Transverse colon (tissue), 4 donors: ENCODE results near the gene SOWAHA. TPM values are rescaled to one million over a fixed set of nuclear protein-coding genes. Genes with fewer than 3 reads are reported as not detected.
A peak's percentile ranks its signal among the peaks of the same experiment; 100 is the strongest.

Experiments
- DNase-seq: peaks from one replicate; pipeline ENCODE4 v3.0.0-alpha.2; 2019
- H3K27ac ChIP-seq, 4 donors: fragments of 200-600 bp; sonication (generic); 2 replicates each; pipeline ENCODE4 v1.5.1; 2016 to 2018; ENCODE audit warnings: inconsistent platforms in 4 of 4
- H3K27me3 ChIP-seq: fragments of 200-600 bp; sonication (generic); 2 replicates; pipeline ENCODE4 v1.5.1; 2017; ENCODE audit warnings: inconsistent platforms
- H3K36me3 ChIP-seq, 4 donors: fragments of 200-600 bp; sonication (generic); 2 replicates each; pipeline ENCODE4 v1.5.1; 2017 to 2019; ENCODE audit warnings: inconsistent platforms in 4 of 4
- H3K4me1 ChIP-seq, 4 donors: fragments of 200-600 bp; sonication (generic); 2 replicates each; pipeline ENCODE4 v1.5.1; 2017 to 2020; ENCODE audit warnings: inconsistent platforms in 4 of 4
- H3K4me3 ChIP-seq, 4 donors: fragments of 200-600 bp; sonication (generic); 1 replicate in 1 of 4; 2 replicates in 3 of 4; pipeline versions ENCODE4 v1.5.1 to v1.6.1; 2017 to 2019; ENCODE audit warnings: inconsistent platforms in 4 of 4
- H3K9me3 ChIP-seq, 2 donors: fragments of 200-600 bp; sonication (generic); 2 replicates each; pipeline ENCODE4 v1.5.1; 2017 to 2019; ENCODE audit warnings: inconsistent platforms in 2 of 2
- CTCF ChIP-seq, 5 experiments: fragments of 200-600 bp in 3 of 5; fragments of 450-650 bp in 2 of 5; sonication (generic) in 3 of 5; IDR thresholded peaks; 1 replicate in 2 of 5; 2 replicates in 3 of 5; pipeline ENCODE4 v1.5.1; 2016 to 2017; ENCODE audit warnings: antibody characterized with exemption in 5 of 5, inconsistent platforms in 3 of 5, mild to moderate bottlenecking in 2 of 5, moderate library complexity in 1 of 5
- EP300 ChIP-seq: sonication (generic); formaldehyde crosslinking; IDR thresholded peaks from one replicate; pipeline ENCODE4 v1.6.1; 2017; ENCODE audit warnings: antibody characterized with exemption, low read depth
- POLR2A ChIP-seq: fragments of 450-650 bp; IDR thresholded peaks from one replicate; pipeline ENCODE4 v1.6.1; 2016; ENCODE audit warnings: antibody characterized with exemption, mild to moderate bottlenecking, moderate library complexity
- POLR2AphosphoS5 ChIP-seq, 3 donors: sonication (generic); formaldehyde crosslinking; IDR thresholded peaks; one replicate each; pipeline ENCODE4 v1.6.1; 2016; ENCODE audit warnings: antibody characterized with exemption in 3 of 3
- WGBS, 2 donors: methylation state at CpG; one replicate each; pipeline ENCODE4 v1.1.5; 2018; ENCODE audit warnings: low coverage in 1 of 2; 5-methylcytosine and 5-hydroxymethylcytosine counted together
- in situ Hi-C, 4 donors: fragments of 200-750 bp; cut with MboI; loops; one replicate each; pipeline versions ENCODE4 v1.15.0 to v1.15.1; 2017; ENCODE audit warnings: low sequenced_read_pairs in 3 of 4, low pct_ligation_motif_present in 1 of 4, low pct_unique_long_range_greater_than_20kb in 1 of 4
- intact Hi-C: fragments of 100-400 bp; cut with DNase I; formaldehyde crosslinking; loops from one replicate; pipeline ENCODE4 v1.15.1; 2023; ENCODE audit warnings: low total_unique reads
- total RNA-seq, 4 donors: library from RNA; depleted of rRNA; stranded (reverse); fragments of >200 nt; gene quantifications; one replicate each; pipeline ENCODE4 v1.1.0, GENCODE V29; 2016

The SOWAHA gene
- total RNA-seq, 4 donors from 2014 or later, result 35.2 to 93.5 (median 76.0) TPM

DNA sequence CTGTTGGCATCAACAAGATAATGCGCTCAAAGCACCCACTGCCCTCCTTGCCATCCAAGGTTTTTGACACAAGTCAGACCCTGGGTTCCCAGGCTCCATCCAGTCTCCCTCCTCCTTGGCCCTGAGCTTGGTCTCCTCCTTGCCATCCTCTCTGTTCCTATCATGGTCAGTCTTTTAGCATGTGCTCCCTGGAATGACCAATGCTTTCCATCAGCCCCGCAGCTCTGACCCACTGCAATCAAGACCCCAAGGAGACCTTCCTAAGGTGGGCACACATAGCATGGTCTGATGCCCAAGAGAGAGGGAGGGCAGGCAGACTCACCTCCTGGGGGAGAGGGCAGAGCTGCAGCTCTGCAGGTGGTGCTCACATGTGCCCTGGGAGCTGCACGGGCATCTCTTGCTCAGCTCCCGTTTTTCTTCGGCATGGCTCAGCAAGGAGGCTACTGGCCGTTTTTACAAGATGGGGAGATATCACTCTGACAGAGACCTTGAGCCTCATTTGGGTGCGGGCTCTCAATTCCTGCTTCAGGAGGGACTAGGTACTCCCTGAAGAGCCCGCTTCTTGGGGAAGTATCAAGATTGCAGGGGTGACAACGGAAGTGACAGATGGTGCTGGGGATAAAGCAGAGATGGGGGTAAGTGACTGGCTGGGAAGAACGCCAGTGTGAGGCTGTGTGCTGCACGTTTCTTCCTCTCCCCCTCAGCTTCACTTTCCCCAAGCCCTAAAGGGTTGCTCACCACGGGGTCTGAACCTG, 39.3 kb upstream of the SOWAHA start:
- 83% methylated on average over 12 of the region's 12 CpGs; no CpG with 5 or more reads in 1 of the 2 donors for WGBS, 2 donors
- no peaks in the 10 kb centered on the region for H3K9me3 ChIP-seq
- TF ChIP-seq POLR2AphosphoS5 (IDR thresholded peaks at IDR 0.05) (no peak), POLR2A (no peak), EP300 (no peak), CTCF (IDR thresholded peaks at IDR 0.05) (no peak)
- DNase-seq, result no peak
- in situ Hi-C loops, result no loop called here
- H3K27me3 ChIP-seq, result no peaks in the 10 kb centered on the region
- no peak overlapping the region for H3K27ac ChIP-seq
- intact Hi-C loops, result no loop called here
- no peaks in the 10 kb centered on the region for H3K36me3 ChIP-seq
- H3K4me1 ChIP-seq, result peaks cover 7 to 33% (median 24%) of the 10 kb centered on the region in 4 donors
- no peak overlapping the region for H3K4me3 ChIP-seq

DNA sequence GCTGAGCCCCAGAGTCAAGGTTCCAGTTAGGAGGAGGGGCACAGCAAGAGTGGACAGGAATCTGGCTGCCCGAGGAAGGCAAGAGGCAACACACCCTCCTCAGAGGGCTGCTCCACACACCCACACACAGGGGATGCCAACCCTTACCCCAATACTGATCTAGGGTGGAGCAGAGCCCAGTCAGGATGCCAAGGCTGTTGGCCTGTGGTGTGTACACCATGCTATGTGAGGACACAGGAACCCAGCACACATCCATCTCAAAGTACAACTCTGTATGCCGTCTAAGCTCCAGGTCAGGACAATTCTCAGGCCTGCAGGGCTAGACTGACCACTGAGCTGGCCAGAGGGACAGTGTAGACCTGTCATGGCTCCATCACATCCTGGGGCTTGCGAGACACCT, 38.7 kb upstream of the SOWAHA start:
- 63% methylated on average over 3 of the region's 3 CpGs; no CpG with 5 or more reads in 1 of the 2 donors for WGBS, 2 donors
- DNase-seq, result no peak
- H3K27me3 ChIP-seq, result no peaks in the 10 kb centered on the region
- H3K4me3 ChIP-seq, result no peak overlapping the region
- no peaks in the 10 kb centered on the region for H3K9me3 ChIP-seq
- H3K36me3 ChIP-seq, result no peaks in the 10 kb centered on the region
- no peak overlapping the region for H3K27ac ChIP-seq
- TF ChIP-seq POLR2AphosphoS5 (IDR thresholded peaks at IDR 0.05), result no peak
- no peak for TF ChIP-seq POLR2A
- no peak for TF ChIP-seq EP300
- no peak for TF ChIP-seq CTCF (IDR thresholded peaks at IDR 0.05)
- in situ Hi-C loops, result no loop called here
- peaks cover 7 to 33% (median 24%) of the 10 kb centered on the region in 4 donors for H3K4me1 ChIP-seq
- intact Hi-C loops, result no loop called here

DNA sequence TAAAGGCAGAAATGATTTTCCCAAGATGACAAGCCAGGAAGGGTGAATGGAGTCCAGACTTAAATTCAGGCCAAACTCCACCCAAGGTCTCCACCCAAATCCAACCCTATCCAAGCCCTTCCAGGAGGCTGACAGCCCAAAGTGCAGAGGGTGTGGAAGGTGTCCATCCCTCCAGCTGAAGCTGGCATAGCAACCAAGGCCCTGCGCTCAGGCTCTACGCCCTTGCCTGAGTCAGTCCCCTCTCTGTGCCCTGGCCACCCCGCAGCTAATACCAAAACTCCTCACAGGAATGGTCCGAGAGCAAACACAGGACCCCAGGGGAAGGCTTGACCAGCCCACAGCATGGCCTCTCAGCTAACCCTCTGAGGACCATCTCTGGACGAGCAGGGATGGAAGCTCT, 38.2 kb upstream of the SOWAHA start:
- intact Hi-C loops, result no loop called here
- Histone ChIP-seq H3K9me3 (no peaks in the 10 kb centered on the region), H3K27me3 (no peaks in the 10 kb centered on the region), H3K4me1 (peaks cover 7 to 33% (median 24%) of the 10 kb centered on the region in 4 donors), H3K27ac (peak overlapping the region in 2 of 4 donors; percentile 83 to 84), H3K36me3 (no peaks in the 10 kb centered on the region), H3K4me3 (no peak overlapping the region)
- DNase-seq, result no peak
- 80 to 92% methylated on average over 1 to 5 of the region's 5 CpGs for WGBS, 2 donors
- in situ Hi-C loops, result loop anchor here in 1 of 4 donors (25.0 kb wide), 1 partner anchor 388 kb away; no protein-coding TSS in a partner anchor
- TF ChIP-seq EP300 (no peak), CTCF (IDR thresholded peaks at IDR 0.05) (no peak), POLR2AphosphoS5 (IDR thresholded peaks at IDR 0.05) (no peak), POLR2A (no peak)

GRCh38 chr5:132775476-132775961, 37.6 kb upstream of the SOWAHA start:
- H3K4me1 ChIP-seq, result peaks cover 7 to 33% (median 24%) of the 10 kb centered on the region in 4 donors

More at GRCh38 chr5:132775476-132775961, 37.6 kb upstream of the SOWAHA start:
- in situ Hi-C loops, result loop anchor here in 1 of 4 donors (25.0 kb wide), 1 partner anchor 388 kb away; no protein-coding TSS in a partner anchor
- WGBS, 2 donors, result 43 to 67% methylated on average over 2 to 7 of the region's 7 CpGs
- H3K4me3 ChIP-seq, result peak overlapping the region in 2 of 4 donors; percentile 83 to 94
- H3K27me3 ChIP-seq, result no peaks in the 10 kb centered on the region
- TF ChIP-seq CTCF (IDR thresholded peaks at IDR 0.05), result no peak
- TF ChIP-seq EP300, result no peak
- TF ChIP-seq POLR2AphosphoS5 (IDR thresholded peaks at IDR 0.05), result no peak
- no peak for TF ChIP-seq POLR2A
- H3K27ac ChIP-seq, result peak overlapping the region; percentile 80 to 84 (median 83)
- intact Hi-C loops, result no loop called here
- no peak for DNase-seq
- H3K36me3 ChIP-seq, result no peaks in the 10 kb centered on the region
- no peaks in the 10 kb centered on the region for H3K9me3 ChIP-seq
